WERI-Rb-1 (cell line): ENCODE measurements around the gene FHL5.
"Not testable (repeated sequence)": the region's sequence is repeated elsewhere in the genome, so short reads cannot be mapped to it uniquely, and the experiment has no call there.

Experiments
- DNase-seq: peaks from one replicate; pipeline ENCODE4 v3.0.0-alpha.2; 2020
- H3K27ac ChIP-seq: fragments of 250-450 bp; sonication (Bioruptor Pico); 2 replicates; pipeline ENCODE4 v1.5.1; 2020; ENCODE audit warnings: mild to moderate bottlenecking, moderate library complexity
- H3K27me3 ChIP-seq: fragments of 250-450 bp; sonication (Bioruptor Pico); 2 replicates; pipeline ENCODE4 v1.5.1; 2021; ENCODE audit warnings: mild to moderate bottlenecking, low read depth, moderate library complexity; ENCODE audit not compliant: insufficient read depth, severe bottlenecking
- H3K36me3 ChIP-seq: fragments of 250-450 bp; sonication (Bioruptor Pico); 2 replicates; pipeline ENCODE4 v1.5.1; 2020; ENCODE audit warnings: mild to moderate bottlenecking, moderate library complexity
- H3K4me3 ChIP-seq: 2 replicates; pipeline ENCODE4 v1.5.1; 2011; ENCODE audit warnings: low read depth, mild to moderate bottlenecking, control low read depth, low read length
- H3K9me3 ChIP-seq: fragments of 250-450 bp; sonication (Bioruptor Pico); 2 replicates; pipeline ENCODE4 v1.5.1; 2021; ENCODE audit warnings: mild to moderate bottlenecking, moderate library complexity; ENCODE audit not compliant: severe bottlenecking
- TF ChIP-seq, protein P1 (sequence below): IDR thresholded peaks from 2 replicates; pipeline ENCODE4 v1.5.1; 2011; ENCODE audit warnings: low read depth, mild to moderate bottlenecking, control low read depth, inconsistent platforms, low read length

The FHL5 gene

DNA sequence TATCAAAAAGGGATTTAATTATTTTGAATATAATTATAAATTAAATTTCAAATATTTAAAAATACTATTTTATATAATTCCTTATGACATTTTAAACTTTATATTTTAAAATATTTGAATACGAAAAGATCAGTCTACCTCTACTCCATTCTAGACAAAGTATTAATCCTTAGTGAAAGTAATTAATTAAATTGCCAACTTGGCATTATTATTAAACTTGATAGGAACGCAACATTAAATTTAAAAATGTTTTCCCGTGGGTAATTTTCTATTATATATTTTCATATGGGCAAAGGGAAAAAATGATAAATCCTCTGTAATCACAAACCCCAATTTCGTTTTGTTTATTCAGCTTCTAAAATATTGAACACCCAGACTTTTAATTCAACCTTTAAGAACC is 8.4 kb upstream of the FHL5 start:
- TF ChIP-seq, protein P1, sequence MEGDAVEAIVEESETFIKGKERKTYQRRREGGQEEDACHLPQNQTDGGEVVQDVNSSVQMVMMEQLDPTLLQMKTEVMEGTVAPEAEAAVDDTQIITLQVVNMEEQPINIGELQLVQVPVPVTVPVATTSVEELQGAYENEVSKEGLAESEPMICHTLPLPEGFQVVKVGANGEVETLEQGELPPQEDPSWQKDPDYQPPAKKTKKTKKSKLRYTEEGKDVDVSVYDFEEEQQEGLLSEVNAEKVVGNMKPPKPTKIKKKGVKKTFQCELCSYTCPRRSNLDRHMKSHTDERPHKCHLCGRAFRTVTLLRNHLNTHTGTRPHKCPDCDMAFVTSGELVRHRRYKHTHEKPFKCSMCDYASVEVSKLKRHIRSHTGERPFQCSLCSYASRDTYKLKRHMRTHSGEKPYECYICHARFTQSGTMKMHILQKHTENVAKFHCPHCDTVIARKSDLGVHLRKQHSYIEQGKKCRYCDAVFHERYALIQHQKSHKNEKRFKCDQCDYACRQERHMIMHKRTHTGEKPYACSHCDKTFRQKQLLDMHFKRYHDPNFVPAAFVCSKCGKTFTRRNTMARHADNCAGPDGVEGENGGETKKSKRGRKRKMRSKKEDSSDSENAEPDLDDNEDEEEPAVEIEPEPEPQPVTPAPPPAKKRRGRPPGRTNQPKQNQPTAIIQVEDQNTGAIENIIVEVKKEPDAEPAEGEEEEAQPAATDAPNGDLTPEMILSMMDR, result no peak
- H3K9me3 ChIP-seq, result no peaks in the 10 kb centered on the region
- H3K27me3 ChIP-seq, result no peaks in the 10 kb centered on the region
- DNase-seq, result no peak
- H3K4me3 ChIP-seq, result no peak overlapping the region
- no peak overlapping the region for H3K27ac ChIP-seq
- peaks cover 37% of the 10 kb centered on the region for H3K36me3 ChIP-seq

DNA sequence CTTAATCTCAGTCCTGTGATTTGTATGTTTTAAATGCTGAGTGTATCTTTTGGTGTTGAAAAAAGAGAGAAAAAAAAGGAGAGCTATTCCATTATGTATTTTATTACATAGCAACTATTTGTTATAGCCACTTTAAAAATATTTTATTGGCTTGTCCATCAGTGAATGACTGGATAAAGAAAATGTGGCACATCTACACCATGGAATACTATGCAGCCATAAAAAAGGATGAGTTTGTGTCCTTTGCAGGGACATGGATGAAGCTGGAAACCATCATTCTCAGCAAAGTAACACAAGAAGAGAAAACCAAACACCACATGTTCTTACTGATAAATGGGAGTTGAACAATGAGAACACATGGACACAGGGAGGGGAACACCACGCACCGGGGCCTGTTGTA is 3.2 kb upstream of the FHL5 start:
- H3K4me3 ChIP-seq, H3K36me3 ChIP-seq, H3K9me3 ChIP-seq, H3K27ac ChIP-seq, H3K27me3 ChIP-seq, DNase-seq: not testable (repeated sequence)

DNA sequence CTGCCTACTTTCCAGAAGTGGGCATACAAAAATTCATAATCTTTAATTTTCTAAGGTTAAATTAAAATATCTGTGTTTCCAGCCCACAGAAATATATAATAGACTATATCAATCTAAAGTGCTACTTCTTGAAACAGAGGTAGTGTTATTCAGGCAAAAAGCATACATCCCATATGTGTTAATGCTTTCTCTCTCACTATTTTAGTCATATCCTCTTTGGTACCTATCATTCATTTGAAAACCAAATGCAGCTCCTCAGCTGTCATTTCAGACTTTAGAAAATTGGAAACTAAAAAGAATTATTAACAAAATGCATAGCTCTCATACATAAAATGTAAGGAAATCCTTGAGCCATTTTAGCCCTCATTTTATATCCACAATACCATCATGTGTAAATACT is 925 bp downstream of the FHL5 start:
- TF ChIP-seq, protein P1, result no peak
- Histone ChIP-seq H3K9me3 (no peaks in the 10 kb centered on the region), H3K4me3 (no peak overlapping the region), H3K27ac (no peak overlapping the region), H3K27me3 (no peaks in the 10 kb centered on the region), H3K36me3 (no peaks in the 10 kb centered on the region)
- DNase-seq, result no peak

DNA sequence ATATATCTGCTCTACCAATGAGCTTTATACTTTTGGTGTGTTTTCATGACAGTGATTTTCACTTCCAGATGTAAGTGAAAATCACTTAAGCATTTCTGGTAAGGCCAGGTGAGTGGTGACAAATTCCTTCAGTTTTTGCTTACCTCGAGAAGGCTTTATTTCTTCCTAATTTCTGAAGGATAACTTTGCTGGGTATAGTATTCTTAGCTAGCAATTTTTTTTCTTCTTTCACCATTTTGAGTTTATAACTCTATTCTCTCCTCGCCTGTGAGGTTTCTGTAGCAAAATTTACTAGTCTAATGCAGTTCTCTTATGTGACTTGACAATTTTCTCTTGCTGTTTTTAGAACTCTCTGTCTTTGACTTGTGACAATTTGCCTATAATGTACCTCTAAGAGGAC is 7.1 kb downstream of the FHL5 start:
- Histone ChIP-seq H3K27ac (no peak overlapping the region), H3K9me3 (peaks cover 12% of the 10 kb centered on the region), H3K4me3 (no peak overlapping the region), H3K36me3 (no peaks in the 10 kb centered on the region), H3K27me3 (no peaks in the 10 kb centered on the region)
- TF ChIP-seq, protein P1, result no peak
- DNase-seq, result no peak

DNA sequence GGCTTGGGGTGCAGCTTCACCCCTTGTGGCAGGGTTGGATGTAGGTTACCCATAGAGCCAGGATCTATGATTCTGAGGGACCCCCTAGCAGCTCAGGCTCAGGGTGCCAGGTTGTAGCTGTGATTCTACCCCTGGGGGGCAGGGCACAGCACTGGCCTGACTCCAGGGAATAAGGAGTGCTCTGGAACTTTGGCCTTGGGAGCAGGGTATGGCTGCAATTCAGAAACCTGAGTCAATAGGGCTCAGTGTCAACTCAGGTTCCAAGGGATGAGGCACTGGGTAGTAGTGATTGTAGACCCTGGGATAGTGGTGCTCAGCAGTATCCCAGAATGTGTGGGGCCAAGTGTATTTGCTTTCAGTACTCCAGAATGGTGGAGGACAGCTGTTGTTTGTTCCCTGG is 8.6 kb downstream of the FHL5 start:
- H3K4me3 ChIP-seq, result no peak overlapping the region
- no peak for DNase-seq
- peaks cover 12% of the 10 kb centered on the region for H3K9me3 ChIP-seq
- H3K27ac ChIP-seq, result no peak overlapping the region
- TF ChIP-seq, protein P1, result no peak
- H3K27me3 ChIP-seq, result no peaks in the 10 kb centered on the region
- no peaks in the 10 kb centered on the region for H3K36me3 ChIP-seq

DNA sequence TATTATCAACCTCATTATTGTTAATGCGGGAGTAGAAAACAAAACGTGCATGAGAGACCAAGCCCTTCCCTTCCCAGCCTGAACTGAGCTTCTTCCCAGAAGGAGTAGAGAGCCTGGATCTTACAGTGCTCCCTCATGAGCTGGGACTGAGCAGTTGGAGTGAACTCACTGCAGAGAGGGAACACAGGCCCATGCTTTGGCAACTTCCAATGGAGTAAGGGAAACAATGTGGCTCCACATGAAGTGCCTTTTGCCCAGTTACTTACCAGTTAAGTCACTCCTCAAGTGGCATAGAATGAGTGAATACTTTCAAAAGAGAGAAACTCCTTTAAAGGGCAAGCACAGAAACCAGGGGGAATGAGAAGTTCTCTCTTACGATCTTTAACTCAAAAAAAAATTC is 12.4 kb downstream of the FHL5 start:
- TF ChIP-seq, protein P1, result no peak
- peaks cover 6% of the 10 kb centered on the region for H3K9me3 ChIP-seq

More for the DNA sequence above, 12.4 kb downstream of the FHL5 start:
- Histone ChIP-seq H3K36me3 (no peaks in the 10 kb centered on the region), H3K27me3 (no peaks in the 10 kb centered on the region), H3K27ac (no peak overlapping the region), H3K4me3 (no peak overlapping the region)
- DNase-seq, result no peak
